BJ (cell line): ENCODE measurements around the gene PHAF1. TPM values are rescaled to one million over a fixed set of nuclear protein-coding genes. Genes with fewer than 3 reads are reported as not detected.
A peak's percentile ranks its signal among the peaks of the same experiment; 100 is the strongest.

Source experiments
- CTCF ChIA-PET: fragments of 350-600 bp; formaldehyde crosslinking; extraction: SDS; loops from one replicate; lab custom pipeline; 2021; ENCODE audit warnings: antibody characterized with exemption, inconsistent platforms; lab: Yijun Ruan, JAX
- POLR2A ChIA-PET: fragments of 300-600 bp; sonication (Branson Sonifier 250); formaldehyde crosslinking; extraction: SDS; loops from one replicate; lab custom pipeline; 2021; ENCODE audit warnings: antibody characterized with exemption; lab: Charles Lee
- DNase-seq: peaks from one replicate; pipeline ENCODE4 v3.0.0-alpha.2; 2011; ENCODE audit warnings: low read depth
- H3K27me3 ChIP-seq: 2 replicates; pipeline ENCODE4 v1.6.0; 2011; ENCODE audit warnings: low read length; ENCODE audit not compliant: control insufficient read depth, insufficient read depth
- H3K36me3 ChIP-seq: 2 replicates; pipeline ENCODE4 v1.5.1; 2011; ENCODE audit warnings: low read length; ENCODE audit not compliant: control insufficient read depth, insufficient read depth
- H3K4me3 ChIP-seq: 2 replicates; pipeline ENCODE4 v1.5.1; 2011; ENCODE audit warnings: low read depth, mild to moderate bottlenecking, control low read depth, low read length
- polyA plus RNA-seq: library from polyadenylated mRNA; depleted of rRNA; stranded (reverse); fragments of >200 nt; gene quantifications from 2 replicates; pipeline ENCODE4 v1.2.3, GENCODE V29; 2011
- TF ChIP-seq, protein P1 (sequence below): IDR thresholded peaks from 2 replicates; pipeline ENCODE4 v1.5.1; 2011; ENCODE audit warnings: low read depth, mild to moderate bottlenecking, control low read depth, inconsistent platforms, low read length, moderate library complexity; ENCODE audit not compliant: insufficient read depth

PHAF1 gene
- polyA plus RNA-seq, 1 experiment = 27.7 TPM

DNA sequence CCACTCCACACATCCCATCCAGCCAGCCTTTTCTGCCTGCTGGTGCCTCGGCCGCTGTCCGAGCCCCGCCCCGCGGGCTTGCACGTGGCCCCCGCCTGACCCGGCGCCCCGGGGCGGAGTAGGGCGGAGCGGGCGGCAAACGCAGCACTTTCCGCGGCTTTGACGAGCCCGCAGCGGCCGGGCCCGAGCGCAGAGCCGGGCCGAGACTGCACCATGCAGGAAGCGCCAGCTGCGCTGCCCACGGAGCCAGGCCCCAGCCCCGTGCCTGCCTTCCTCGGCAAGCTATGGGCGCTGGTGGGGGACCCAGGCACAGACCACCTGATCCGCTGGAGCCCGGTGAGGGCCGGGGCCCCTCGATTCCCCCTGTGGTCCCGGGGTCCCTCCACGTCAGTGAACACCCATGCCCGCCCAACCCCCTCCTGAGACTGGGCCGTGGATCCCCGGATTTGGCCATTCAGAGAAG lies 54.9 kb downstream of the PHAF1 start, which contains the start of gene HSF4:
TSS of gene HSF4 (plus strand) at position 147 of the 463 bp plus-strand sequence. CDS start at position 214, 67 bp downstream.
- peaks cover 18% of the 10 kb centered on the region for H3K27me3 ChIP-seq
- CTCF ChIA-PET = interaction anchor here (1.9 to 7.1 kb wide), 2 partner anchors 9 to 10 kb away, joined by 5 to 36 read pairs; no protein-coding TSS in a partner anchor
- H3K4me3 ChIP-seq = peak within 1 kb of the TSS; percentile 9
- TF ChIP-seq, protein P1, sequence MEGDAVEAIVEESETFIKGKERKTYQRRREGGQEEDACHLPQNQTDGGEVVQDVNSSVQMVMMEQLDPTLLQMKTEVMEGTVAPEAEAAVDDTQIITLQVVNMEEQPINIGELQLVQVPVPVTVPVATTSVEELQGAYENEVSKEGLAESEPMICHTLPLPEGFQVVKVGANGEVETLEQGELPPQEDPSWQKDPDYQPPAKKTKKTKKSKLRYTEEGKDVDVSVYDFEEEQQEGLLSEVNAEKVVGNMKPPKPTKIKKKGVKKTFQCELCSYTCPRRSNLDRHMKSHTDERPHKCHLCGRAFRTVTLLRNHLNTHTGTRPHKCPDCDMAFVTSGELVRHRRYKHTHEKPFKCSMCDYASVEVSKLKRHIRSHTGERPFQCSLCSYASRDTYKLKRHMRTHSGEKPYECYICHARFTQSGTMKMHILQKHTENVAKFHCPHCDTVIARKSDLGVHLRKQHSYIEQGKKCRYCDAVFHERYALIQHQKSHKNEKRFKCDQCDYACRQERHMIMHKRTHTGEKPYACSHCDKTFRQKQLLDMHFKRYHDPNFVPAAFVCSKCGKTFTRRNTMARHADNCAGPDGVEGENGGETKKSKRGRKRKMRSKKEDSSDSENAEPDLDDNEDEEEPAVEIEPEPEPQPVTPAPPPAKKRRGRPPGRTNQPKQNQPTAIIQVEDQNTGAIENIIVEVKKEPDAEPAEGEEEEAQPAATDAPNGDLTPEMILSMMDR = no peak
- POLR2A ChIA-PET = no interaction called here
- DNase-seq = no peak
- H3K36me3 ChIP-seq = no peaks in the 10 kb centered on the region

DNA sequence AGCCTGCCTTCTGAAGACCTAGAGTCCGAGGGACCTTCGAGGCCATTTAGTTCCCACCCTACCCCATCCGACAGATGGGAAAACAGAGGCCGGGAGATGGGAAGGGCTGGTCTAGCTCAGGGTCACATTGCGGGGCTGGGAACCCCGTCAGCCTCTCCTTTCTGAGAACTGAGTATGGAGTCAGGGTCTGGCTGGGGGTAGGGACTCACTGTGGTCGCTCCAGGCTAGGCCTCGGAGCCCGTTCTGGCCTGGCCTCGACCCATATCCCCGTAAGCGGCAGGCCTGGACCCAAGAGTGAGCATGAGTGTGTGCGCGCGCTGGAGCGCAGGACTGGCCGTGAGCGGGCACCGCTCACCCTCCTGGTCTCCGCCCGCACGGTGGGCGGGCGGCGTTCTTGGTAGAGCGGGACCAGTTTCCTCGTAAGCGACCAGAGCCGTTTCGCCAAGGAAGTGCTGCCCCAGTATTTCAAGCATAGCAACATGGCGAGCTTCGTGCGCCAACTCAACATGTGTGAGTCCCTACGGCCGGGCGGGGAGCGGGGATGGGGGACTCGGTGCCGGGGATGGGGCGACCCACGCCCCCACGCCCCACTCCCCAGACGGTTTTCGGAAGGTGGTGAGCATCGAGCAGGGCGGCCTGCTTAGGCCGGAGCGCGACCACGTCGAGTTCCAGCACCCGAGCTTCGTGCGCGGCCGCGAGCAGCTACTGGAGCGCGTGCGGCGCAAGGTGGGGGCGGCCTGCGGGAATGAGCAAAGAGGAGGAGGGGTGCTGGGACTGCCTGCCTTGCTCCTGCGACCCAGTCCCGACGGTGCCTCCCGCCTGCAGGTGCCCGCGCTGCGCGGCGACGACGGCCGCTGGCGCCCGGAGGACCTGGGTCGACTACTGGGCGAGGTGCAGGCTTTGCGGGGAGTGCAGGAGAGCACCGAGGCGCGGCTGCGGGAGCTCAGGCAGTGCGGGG lies 55.7 kb downstream of the PHAF1 start:
- ChIA-PET CTCF (interaction anchor here (1.0 to 7.1 kb wide), 4 partner anchors 10 to 207 kb away, joined by 3 to 36 read pairs (median 4); no protein-coding TSS in a partner anchor), POLR2A (no interaction called here)
- Histone ChIP-seq H3K36me3 (no peaks in the 10 kb centered on the region), H3K4me3 (no peak overlapping the region), H3K27me3 (peaks cover 18% of the 10 kb centered on the region)
- no peak for DNase-seq
- TF ChIP-seq, protein P1 = no peak

DNA sequence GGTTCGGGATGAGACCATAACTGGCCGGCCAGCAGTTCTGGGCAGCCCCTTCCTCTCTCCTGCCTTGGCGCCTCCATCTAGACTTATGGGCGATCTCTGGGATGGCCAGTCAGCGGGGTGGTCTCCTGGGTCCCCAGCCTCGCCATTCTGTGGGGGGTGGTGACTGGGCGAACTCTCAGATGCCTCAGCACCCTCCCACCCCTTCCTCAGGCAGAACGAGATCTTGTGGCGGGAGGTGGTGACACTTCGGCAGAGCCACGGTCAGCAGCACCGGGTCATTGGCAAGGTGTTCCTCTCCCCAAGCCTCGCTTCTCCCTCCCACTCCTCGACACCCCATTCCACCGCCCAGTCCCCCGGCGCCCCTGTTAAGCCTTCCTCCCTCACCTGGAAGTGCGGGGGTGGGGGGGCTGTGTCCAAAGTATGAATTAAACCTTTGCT lies 56.4 kb downstream of the PHAF1 start:
- Histone ChIP-seq H3K36me3 (no peaks in the 10 kb centered on the region), H3K4me3 (no peak overlapping the region), H3K27me3 (peaks cover 18% of the 10 kb centered on the region)
- DNase-seq = no peak
- ChIA-PET CTCF (interaction anchor here (1.0 to 7.1 kb wide), 4 partner anchors 9 to 207 kb away, joined by 3 to 36 read pairs (median 4); no protein-coding TSS in a partner anchor), POLR2A (no interaction called here)
- TF ChIP-seq, protein P1 = no peak

DNA sequence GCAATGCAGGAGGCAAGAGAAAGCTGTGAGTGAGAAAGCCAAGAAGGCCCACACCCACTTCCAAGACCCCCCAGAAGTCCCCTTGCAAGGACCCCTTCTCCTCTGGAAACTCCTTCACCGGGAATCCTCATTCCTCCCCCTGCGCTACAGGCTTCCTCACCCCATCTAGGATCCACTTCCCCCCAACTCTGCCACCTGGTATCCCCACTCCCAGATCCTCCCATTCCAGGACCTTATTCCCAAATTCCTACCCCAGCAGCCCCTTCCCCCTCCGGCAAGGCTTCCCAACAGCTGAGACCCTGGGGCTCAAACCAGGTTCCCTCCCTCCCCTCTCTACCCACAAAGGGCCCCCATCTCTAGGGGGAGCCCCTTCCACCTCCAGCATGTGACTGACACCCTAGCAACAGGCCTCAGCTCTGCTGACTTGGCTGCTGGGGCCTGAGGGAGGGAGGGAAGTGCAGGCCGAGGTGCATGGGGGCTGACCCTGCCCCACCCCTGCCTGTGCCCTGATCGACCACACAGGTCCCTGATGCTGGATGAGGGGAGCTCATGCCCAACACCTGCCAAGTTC lies 56.9 kb downstream of the PHAF1 start:
- Histone ChIP-seq H3K4me3 (no peak overlapping the region), H3K27me3 (peaks cover 18% of the 10 kb centered on the region), H3K36me3 (no peaks in the 10 kb centered on the region)
- CTCF ChIA-PET = interaction anchor here (1.0 to 5.1 kb wide), 2 partner anchors 12 to 208 kb away, joined by 3 to 34 read pairs; no protein-coding TSS in a partner anchor
- TF ChIP-seq, protein P1 = no peak
- POLR2A ChIA-PET = no interaction called here
- no peak for DNase-seq
